Measurements from ENCODE around the gene MAN1C1. TPM values are rescaled to one million over a fixed set of nuclear protein-coding genes. Genes with fewer than 3 reads are reported as not detected.

Gene MAN1C1
- total and polyA plus RNA-seq, 10 of the 15 experiments (the other 5 are each of a cell fraction or from before 2014, with no cell fraction given): 0.12 to 0.56 (median 0.22) TPM; not detected in 3

DNA sequence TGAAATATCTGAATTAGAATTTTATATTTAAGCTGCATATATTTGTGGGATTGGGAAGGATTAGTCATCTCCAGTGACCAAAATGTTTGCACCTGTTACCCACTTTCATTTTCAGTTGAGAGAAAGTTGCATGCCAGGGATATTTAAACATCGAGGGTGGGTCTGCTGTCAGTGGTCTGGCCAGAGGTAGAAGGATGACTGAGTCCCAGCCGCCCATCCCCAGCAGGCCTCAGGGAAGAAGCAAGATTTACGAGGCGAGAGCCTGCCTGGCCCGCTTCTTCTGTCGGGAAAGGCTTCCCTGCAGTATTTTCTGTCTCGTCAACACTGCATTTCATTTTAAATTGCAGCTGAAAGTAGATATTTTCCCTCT is 1.4 kb upstream of the MAN1C1 start (continued):
- TF ChIP-seq, protein P1, sequence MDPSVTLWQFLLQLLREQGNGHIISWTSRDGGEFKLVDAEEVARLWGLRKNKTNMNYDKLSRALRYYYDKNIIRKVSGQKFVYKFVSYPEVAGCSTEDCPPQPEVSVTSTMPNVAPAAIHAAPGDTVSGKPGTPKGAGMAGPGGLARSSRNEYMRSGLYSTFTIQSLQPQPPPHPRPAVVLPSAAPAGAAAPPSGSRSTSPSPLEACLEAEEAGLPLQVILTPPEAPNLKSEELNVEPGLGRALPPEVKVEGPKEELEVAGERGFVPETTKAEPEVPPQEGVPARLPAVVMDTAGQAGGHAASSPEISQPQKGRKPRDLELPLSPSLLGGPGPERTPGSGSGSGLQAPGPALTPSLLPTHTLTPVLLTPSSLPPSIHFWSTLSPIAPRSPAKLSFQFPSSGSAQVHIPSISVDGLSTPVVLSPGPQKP (IDR thresholded peaks at IDR 0.05; ENCODE audit: low read depth, low read length): no peak
- no peak for TF ChIP-seq TCF7 (IDR thresholded peaks at IDR 0.05; ENCODE audit: borderline replicate concordance)
- TF ChIP-seq CBX3 (IDR thresholded peaks at IDR 0.05; ENCODE audit: borderline replicate concordance, low read depth): no peak
- no peak for TF ChIP-seq BCL11A (IDR thresholded peaks at IDR 0.05; ENCODE audit: low read depth, low read length)
- TF ChIP-seq ZZZ3 (IDR thresholded peaks at IDR 0.05; ENCODE audit: control insufficient read depth, insufficient read length, low read depth): no peak

DNA sequence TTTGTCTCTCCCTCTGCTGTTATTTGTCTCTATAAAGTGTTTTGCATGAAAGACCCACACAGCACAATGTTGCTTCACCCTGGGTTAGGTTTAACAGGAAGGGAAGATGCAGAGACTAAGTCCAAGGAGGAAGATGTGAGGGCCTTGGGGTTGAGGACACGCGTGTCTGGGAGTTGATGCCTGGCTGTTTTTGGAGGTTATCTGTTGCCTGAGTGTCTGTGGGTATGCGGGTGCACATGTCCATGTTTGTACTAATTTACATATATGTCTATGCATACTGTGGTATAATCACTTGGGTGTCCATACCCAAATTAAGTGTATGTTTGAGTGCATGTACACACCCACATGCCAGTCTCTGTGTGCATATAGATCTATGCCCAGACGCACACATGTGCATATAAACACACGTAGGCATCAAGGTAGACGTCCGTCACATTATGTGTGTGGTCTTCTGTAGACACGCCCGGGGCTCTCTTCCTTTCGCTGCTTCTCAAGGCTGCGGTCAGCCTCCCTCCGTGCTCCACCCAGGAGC is 962 bp upstream of the MAN1C1 start:
- CTCF ChIA-PET: interaction anchor here (0.7 kb wide), 1 partner anchor 10 kb away, joined by 4 read pairs; no protein-coding TSS in a partner anchor
- no peaks in the 10 kb centered on the region for H3K9me3 ChIP-seq (replicated peaks; ENCODE audit: control insufficient read depth, insufficient read depth, low read length)
- H3K36me3 ChIP-seq (ENCODE audit: control insufficient read depth in 2 of 2, insufficient read depth in 2 of 2, low read length in 1 of 2): no peaks in the 10 kb centered on the region
- H3K27ac ChIP-seq (ENCODE audit: control insufficient read depth, insufficient read depth): no peak overlapping the region
- DNase-seq (ENCODE audit: low read depth, low spot score): no peak
- no peaks in the 10 kb centered on the region for H4K20me1 ChIP-seq (ENCODE audit: control insufficient read depth, insufficient read depth)
- SMC1A ChIA-PET (ENCODE audit: uncharacterized antibody, unreplicated experiment): no interaction called here
- no TSS peak for BruUV-seq (replicated peaks)
- peak overlapping the region; percentile 35; the same call in 1 of the 2 replicates for H3K4me3 ChIP-seq
- peak; percentile 19 for ATAC-seq
- POLR2A ChIA-PET: interaction anchor here (0.5 to 1.2 kb wide), 3 partner anchors 66 to 965 kb away, joined by 3 read pairs; no protein-coding TSS in a partner anchor
- no peaks in the 10 kb centered on the region for H3K79me2 ChIP-seq (ENCODE audit: control insufficient read depth, insufficient read depth, low read length)
- H3K4me1 ChIP-seq (ENCODE audit: control insufficient read depth, insufficient read depth, low read length): peaks cover 36% of the 10 kb centered on the region
- intact Hi-C loops (cut with micrococcal nuclease; ENCODE audit: unreplicated experiment) (no loop called here), in situ Hi-C loops (cut with MboI) (no loop called here)
- H2AFZ ChIP-seq (ENCODE audit: control insufficient read depth, low read depth, low read length): no peak overlapping the region
- no peak for FAIRE-seq
- 23% methylated on average over 12 of the region's 12 CpGs for WGBS (ENCODE audit: insufficient coverage, insufficient replicate concordance, low lambda C conversion rate, missing lambda C conversion rate)
- no peak overlapping the region for H3K9ac ChIP-seq (ENCODE audit: control insufficient read depth, insufficient read depth, low read length)
- RAD21 ChIA-PET (ENCODE audit: unreplicated experiment): no interaction called here
- TF ChIP-seq RUNX3 (IDR thresholded peaks at IDR 0.05; ENCODE audit: low read length): peak; percentile 40
- no peak for TF ChIP-seq POLR2A (IDR thresholded peaks at IDR 0.05; ENCODE audit: low read depth, low read length)
- TF ChIP-seq CEBPB (IDR thresholded peaks at IDR 0.05; ENCODE audit: borderline replicate concordance in 1 of 2, low read depth in 2 of 2, low read length in 2 of 2): no peak
- no peak for TF ChIP-seq TARDBP (IDR thresholded peaks at IDR 0.05; ENCODE audit: borderline replicate concordance)
- TF ChIP-seq EGR1 (IDR thresholded peaks at IDR 0.05; ENCODE audit: borderline replicate concordance in 1 of 2, low read depth in 2 of 2, low read length in 2 of 2): no peak
- H3K27me3 ChIP-seq (replicated peaks in 1 of 2; ENCODE audit: control insufficient read depth in 2 of 2, insufficient read depth in 2 of 2, low read length in 1 of 2): peaks cover 0 to 4% of the 10 kb centered on the region in 2 experiments; a peak in 2 of 4 replicates
- peak overlapping the region; percentile 84 for H3K4me2 ChIP-seq (ENCODE audit: control insufficient read depth, insufficient read depth)

Measured in GM12878 (cell line).